K562 (cell line): ENCODE measurements around the gene TBC1D1. TPM values are rescaled to one million over a fixed set of nuclear protein-coding genes. Genes with fewer than 3 reads are reported as not detected.

ENCODE experiments used
- E2F3 ChIP-seq: fragments of 250-450 bp; sonication (Bioruptor Pico); IDR thresholded peaks from 2 replicates; pipeline ENCODE4 v1.4.0; 2020; ENCODE audit warnings: mild to moderate bottlenecking
- SMAD4 ChIP-seq: fragments of 250-450 bp; sonication (Bioruptor Pico); conservative IDR thresholded peaks from 2 replicates; pipeline ENCODE4 v1.8.0; 2021; ENCODE audit warnings: inconsistent platforms, mild to moderate bottlenecking, moderate library complexity
- polyA plus RNA-seq, 8 experiments: library from polyadenylated mRNA; depleted of rRNA in 4 of 8; stranded (reverse) in 5 of 8; unstranded in 3 of 8; fragments of >200 nt; fragmentation: Nextera tagmentation in 2 of 8; fragmentation: Illumina TruSeq in 1 of 8; extraction: Ambion mirVana in 2 of 8; extraction: Trizol in 1 of 8; gene quantifications; 2 replicates each; pipeline versions ENCODE4 v1.2.1 to v1.2.3, GENCODE V29; 2011 to 2014; ENCODE audit warnings: inconsistent platforms in 1 of 8, missing spikeins in 1 of 8
- total RNA-seq, 7 experiments: library from RNA; depleted of rRNA in 6 of 7; stranded (reverse); fragments of >200 nt in 6 of 7; fragmentation: Illumina TruSeq in 2 of 7; extraction: Trizol in 2 of 7; gene quantifications; 2 replicates each; pipeline versions ENCODE4 v1.2.1 to v1.2.3, GENCODE V29; 2011 to 2021; ENCODE audit warnings: low replicate concordance in 1 of 7
- TF ChIP-seq, protein P1 (sequence below): sonication (generic); formaldehyde crosslinking; IDR thresholded peaks from 2 replicates; pipeline ENCODE4 v1.8.0; 2023; ENCODE audit warnings: mild to moderate bottlenecking, missing genetic modification reagents
- TF ChIP-seq, protein P2 (sequence below): fragments of 250-450 bp; sonication (Bioruptor Pico); IDR thresholded peaks from 2 replicates; pipeline ENCODE4 v1.5.0; 2020; ENCODE audit warnings: mild to moderate bottlenecking

Gene TBC1D1
- total and polyA plus RNA-seq, 9 of the 15 experiments (the other 6 are each of a cell fraction or from before 2014, with no cell fraction given), result 0.59 to 14.2 (median 8.8) TPM

DNA sequence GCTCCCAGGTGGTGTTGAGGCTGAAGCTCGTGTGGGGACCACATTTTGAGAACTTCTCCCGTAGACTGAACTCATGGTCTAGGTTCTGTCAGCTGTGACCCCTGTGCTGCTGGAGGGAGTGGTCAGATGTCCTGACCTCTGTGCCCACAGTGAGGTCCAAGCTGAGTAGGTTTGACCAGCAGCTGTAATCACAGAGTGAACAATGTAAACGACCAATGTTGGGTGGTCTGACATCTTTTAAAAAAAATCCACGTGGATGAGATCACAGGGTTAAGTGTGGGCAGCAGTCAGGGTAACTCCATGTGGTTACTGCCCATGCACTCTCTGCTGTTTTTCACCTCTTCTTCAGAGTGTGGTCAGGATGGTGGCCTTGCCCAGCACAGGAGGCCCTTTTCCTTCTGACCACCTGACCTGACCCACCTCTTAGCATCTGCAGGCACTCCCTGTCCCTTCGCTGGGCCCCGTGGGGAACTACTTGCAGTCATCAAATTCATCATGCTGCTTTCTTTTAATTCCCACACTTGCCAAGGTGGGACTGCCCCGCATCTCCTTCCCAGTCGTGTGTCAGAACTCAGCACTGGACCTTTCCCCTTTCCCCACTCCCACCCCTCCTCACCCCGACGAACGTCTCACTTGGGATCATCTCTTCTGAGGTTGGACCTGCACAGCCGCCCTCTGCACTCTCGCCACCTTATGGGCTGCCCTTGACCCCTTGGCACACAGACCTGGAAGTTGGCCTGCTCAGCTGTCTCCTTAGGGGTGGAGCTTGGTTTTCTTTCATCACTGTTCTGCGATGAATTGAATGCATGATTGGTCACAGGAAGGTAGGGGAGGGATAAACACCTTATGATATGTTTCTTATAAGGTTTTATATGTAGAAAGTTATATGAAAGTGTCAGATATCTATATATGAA lies 189.4 kb downstream of the TBC1D1 start (continued):
- TF ChIP-seq, protein P1, sequence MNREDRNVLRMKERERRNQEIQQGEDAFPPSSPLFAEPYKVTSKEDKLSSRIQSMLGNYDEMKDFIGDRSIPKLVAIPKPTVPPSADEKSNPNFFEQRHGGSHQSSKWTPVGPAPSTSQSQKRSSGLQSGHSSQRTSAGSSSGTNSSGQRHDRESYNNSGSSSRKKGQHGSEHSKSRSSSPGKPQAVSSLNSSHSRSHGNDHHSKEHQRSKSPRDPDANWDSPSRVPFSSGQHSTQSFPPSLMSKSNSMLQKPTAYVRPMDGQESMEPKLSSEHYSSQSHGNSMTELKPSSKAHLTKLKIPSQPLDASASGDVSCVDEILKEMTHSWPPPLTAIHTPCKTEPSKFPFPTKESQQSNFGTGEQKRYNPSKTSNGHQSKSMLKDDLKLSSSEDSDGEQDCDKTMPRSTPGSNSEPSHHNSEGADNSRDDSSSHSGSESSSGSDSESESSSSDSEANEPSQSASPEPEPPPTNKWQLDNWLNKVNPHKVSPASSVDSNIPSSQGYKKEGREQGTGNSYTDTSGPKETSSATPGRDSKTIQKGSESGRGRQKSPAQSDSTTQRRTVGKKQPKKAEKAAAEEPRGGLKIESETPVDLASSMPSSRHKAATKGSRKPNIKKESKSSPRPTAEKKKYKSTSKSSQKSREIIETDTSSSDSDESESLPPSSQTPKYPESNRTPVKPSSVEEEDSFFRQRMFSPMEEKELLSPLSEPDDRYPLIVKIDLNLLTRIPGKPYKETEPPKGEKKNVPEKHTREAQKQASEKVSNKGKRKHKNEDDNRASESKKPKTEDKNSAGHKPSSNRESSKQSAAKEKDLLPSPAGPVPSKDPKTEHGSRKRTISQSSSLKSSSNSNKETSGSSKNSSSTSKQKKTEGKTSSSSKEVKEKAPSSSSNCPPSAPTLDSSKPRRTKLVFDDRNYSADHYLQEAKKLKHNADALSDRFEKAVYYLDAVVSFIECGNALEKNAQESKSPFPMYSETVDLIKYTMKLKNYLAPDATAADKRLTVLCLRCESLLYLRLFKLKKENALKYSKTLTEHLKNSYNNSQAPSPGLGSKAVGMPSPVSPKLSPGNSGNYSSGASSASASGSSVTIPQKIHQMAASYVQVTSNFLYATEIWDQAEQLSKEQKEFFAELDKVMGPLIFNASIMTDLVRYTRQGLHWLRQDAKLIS (CRISPR knock-in tag), result no peak
- TF ChIP-seq SMAD4 (no peak), E2F3 (CRISPR knock-in tag) (no peak)
- TF ChIP-seq, protein P2, sequence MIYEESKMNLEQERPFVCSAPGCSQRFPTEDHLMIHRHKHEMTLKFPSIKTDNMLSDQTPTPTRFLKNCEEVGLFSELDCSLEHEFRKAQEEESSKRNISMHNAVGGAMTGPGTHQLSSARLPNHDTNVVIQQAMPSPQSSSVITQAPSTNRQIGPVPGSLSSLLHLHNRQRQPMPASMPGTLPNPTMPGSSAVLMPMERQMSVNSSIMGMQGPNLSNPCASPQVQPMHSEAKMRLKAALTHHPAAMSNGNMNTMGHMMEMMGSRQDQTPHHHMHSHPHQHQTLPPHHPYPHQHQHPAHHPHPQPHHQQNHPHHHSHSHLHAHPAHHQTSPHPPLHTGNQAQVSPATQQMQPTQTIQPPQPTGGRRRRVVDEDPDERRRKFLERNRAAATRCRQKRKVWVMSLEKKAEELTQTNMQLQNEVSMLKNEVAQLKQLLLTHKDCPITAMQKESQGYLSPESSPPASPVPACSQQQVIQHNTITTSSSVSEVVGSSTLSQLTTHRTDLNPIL, result no peak
